H1 (cell line): ENCODE measurements around the gene MAGI2. TPM values are rescaled to one million over a fixed set of nuclear protein-coding genes. Genes with fewer than 3 reads are reported as not detected.

Source experiments
- CTCF ChIA-PET: fragments of 300-600 bp; sonication (Branson Sonifier 250); formaldehyde crosslinking; loops from one replicate; lab custom pipeline; 2021; ENCODE audit not compliant: partially characterized antibody; lab: Charles Lee
- POLR2A ChIA-PET: fragments of 300-600 bp; sonication (Branson Sonifier 250); formaldehyde crosslinking; loops from one replicate; lab custom pipeline; 2021; ENCODE audit warnings: inconsistent platforms; ENCODE audit not compliant: partially characterized antibody; lab: Charles Lee
- DNase-seq, 2 experiments: peaks; one replicate each; pipeline versions ENCODE4 v3.0.0 to v3.0.0-alpha.2; 2010 to 2022; ENCODE audit warnings: low spot score in 2 of 2, low read depth in 1 of 2, mixed read lengths in 1 of 2
- FAIRE-seq: peaks from 2 replicates; lab custom pipeline; 2011; peaks lifted over from hg19 to GRCh38; lab: Jason Lieb, UNC
- H2AFZ ChIP-seq: 2 replicates; pipeline ENCODE4 v1.8.1; 2012; ENCODE audit warnings: low read length, inconsistent platforms
- H2AK5ac ChIP-seq: 2 replicates; pipeline ENCODE4 v1.6.1; 2013; ENCODE audit warnings: low read depth, low read length
- H2BK120ac ChIP-seq: replicated peaks from 2 replicates; pipeline ENCODE3; 2013; ENCODE audit warnings: low read depth, low read length, inconsistent platforms
- H2BK12ac ChIP-seq: 2 replicates; pipeline ENCODE4 v1.6.1; 2013; ENCODE audit warnings: low read depth, low read length
- H2BK15ac ChIP-seq: 2 replicates; pipeline ENCODE4 v1.6.1; 2013; ENCODE audit warnings: low read length
- H2BK20ac ChIP-seq: 2 replicates; pipeline ENCODE4 v1.6.1; 2013; ENCODE audit warnings: low read length
- H2BK5ac ChIP-seq: 2 replicates; pipeline ENCODE4 v1.6.1; 2013; ENCODE audit warnings: low read depth, low read length
- H3K14ac ChIP-seq: 2 replicates; pipeline ENCODE4 v1.6.1; 2013; ENCODE audit warnings: inconsistent platforms; ENCODE audit not compliant: insufficient read length
- H3K18ac ChIP-seq: 2 replicates; pipeline ENCODE4 v1.6.1; 2013; ENCODE audit warnings: low read length; ENCODE audit errors: extremely low read depth
- H3K23ac ChIP-seq: 2 replicates; pipeline ENCODE4 v1.6.1; 2013; ENCODE audit warnings: inconsistent platforms; ENCODE audit not compliant: insufficient read length
- H3K23me2 ChIP-seq: 2 replicates; pipeline ENCODE4 v1.6.1; 2013; ENCODE audit warnings: low read depth, low read length
- H3K27ac ChIP-seq: 2 replicates; pipeline ENCODE4 v1.6.1; 2011; ENCODE audit warnings: low read depth, low read length, inconsistent platforms
- H3K27me3 ChIP-seq, 4 experiments: replicated peaks in 1 of 4; 1 replicate in 1 of 4; 2 replicates in 3 of 4; pipeline versions ENCODE4 v1.6.1 to v1.8.1; 2011 to 2013; ENCODE audit warnings: low read length in 3 of 4, mild to moderate bottlenecking in 3 of 4, inconsistent platforms in 2 of 4, mixed read lengths in 2 of 4, moderate library complexity in 1 of 4; ENCODE audit not compliant: control insufficient read depth in 3 of 4, insufficient read depth in 3 of 4; ENCODE audit errors: extremely low read depth in 1 of 4
- H3K36me3 ChIP-seq, 4 experiments: 2 replicates each; pipeline versions ENCODE4 v1.6.1 to v1.8.1; 2011 to 2013; ENCODE audit warnings: mild to moderate bottlenecking in 4 of 4, low read length in 3 of 4, moderate library complexity in 2 of 4, control low read depth in 1 of 4, inconsistent platforms in 1 of 4; ENCODE audit not compliant: insufficient read depth in 4 of 4, control insufficient read depth in 2 of 4
- H3K4ac ChIP-seq: replicated peaks from 2 replicates; pipeline ENCODE3; 2013; ENCODE audit warnings: low read length, low read depth, mixed read lengths, inconsistent platforms; ENCODE audit not compliant: insufficient read length
- H3K4me1 ChIP-seq, 4 experiments: replicated peaks in 1 of 4; 1 replicate in 1 of 4; 2 replicates in 3 of 4; pipeline versions ENCODE4 v1.6.1 to v1.8.1; 2011 to 2013; ENCODE audit warnings: low read length in 3 of 4, inconsistent platforms in 2 of 4, mixed read lengths in 1 of 4; ENCODE audit not compliant: insufficient read depth in 4 of 4, control insufficient read depth in 3 of 4
- H3K4me2 ChIP-seq, 2 experiments: 2 replicates each; pipeline versions ENCODE4 v1.6.1 to v1.8.1; 2011 to 2013; ENCODE audit warnings: low read depth in 2 of 2, low read length in 2 of 2, control low read depth in 1 of 2, inconsistent platforms in 1 of 2, mild to moderate bottlenecking in 1 of 2; ENCODE audit not compliant: insufficient read depth in 1 of 2
- H3K4me3 ChIP-seq, 4 experiments: fragments of 200-600, 300-600 bp in 1 of 4; sonication (generic), shearing (Covaris generic), sonication (Bioruptor Twin) in 1 of 4; 2 replicates each; pipeline versions ENCODE4 v1.5.1 to v1.8.1; 2011 to 2016; ENCODE audit warnings: low read length in 4 of 4, low read depth in 3 of 4, control low read depth in 2 of 4, inconsistent platforms in 2 of 4, mild to moderate bottlenecking in 2 of 4, mixed read lengths in 1 of 4, moderate library complexity in 1 of 4; ENCODE audit not compliant: insufficient read depth in 2 of 4; ENCODE audit errors: extremely low read depth in 1 of 4
- H3K56ac ChIP-seq: replicated peaks from 2 replicates; pipeline ENCODE3; 2013; ENCODE audit warnings: low read depth, mild to moderate bottlenecking, mixed read lengths, low read length, inconsistent platforms; ENCODE audit not compliant: insufficient read length
- H3K79me1 ChIP-seq: 2 replicates; pipeline ENCODE4 v1.6.1; 2013; ENCODE audit warnings: low read depth, low read length, control low read depth
- H3K79me2 ChIP-seq, 2 experiments: 2 replicates each; pipeline versions ENCODE4 v1.6.1 to v1.8.1; 2012 to 2013; ENCODE audit warnings: low read length in 2 of 2, mild to moderate bottlenecking in 2 of 2, inconsistent platforms in 1 of 2; ENCODE audit not compliant: insufficient read depth in 2 of 2, control insufficient read depth in 1 of 2
- H3K9ac ChIP-seq, 4 experiments: replicated peaks in 1 of 4; 1 replicate in 1 of 4; 2 replicates in 3 of 4; pipeline versions ENCODE4 v1.6.1 to v1.8.1; 2011 to 2013; ENCODE audit warnings: low read depth in 3 of 4, low read length in 3 of 4, control low read depth in 2 of 4, mild to moderate bottlenecking in 2 of 4, moderate library complexity in 2 of 4, inconsistent platforms in 1 of 4; ENCODE audit errors: extremely low read depth in 1 of 4
- H3K9me3 ChIP-seq, 2 experiments: 2 replicates each; pipeline versions ENCODE4 v1.6.1 to v1.8.1; 2012 to 2013; ENCODE audit warnings: mild to moderate bottlenecking in 2 of 2, moderate library complexity in 2 of 2, control low read depth in 1 of 2, inconsistent platforms in 1 of 2, low read depth in 1 of 2, low read length in 1 of 2, mixed read lengths in 1 of 2; ENCODE audit not compliant: insufficient read depth in 2 of 2
- H4K20me1 ChIP-seq, 2 experiments: replicated peaks in 1 of 2; 2 replicates each; pipeline versions ENCODE3 to v1.8.1; 2011 to 2013; ENCODE audit warnings: inconsistent platforms in 2 of 2, low read length in 2 of 2, mild to moderate bottlenecking in 1 of 2; ENCODE audit not compliant: insufficient read depth in 2 of 2, control insufficient read depth in 1 of 2
- H4K5ac ChIP-seq: 2 replicates; pipeline ENCODE4 v1.6.1; 2013; ENCODE audit warnings: low read length, low read depth, mixed read lengths, inconsistent platforms; ENCODE audit not compliant: insufficient read length
- H4K8ac ChIP-seq: 2 replicates; pipeline ENCODE4 v1.8.0; 2013; ENCODE audit warnings: mild to moderate bottlenecking, moderate library complexity, low read length, inconsistent platforms; ENCODE audit not compliant: insufficient read depth; ENCODE audit errors: extremely low read depth
- H4K91ac ChIP-seq: replicated peaks from 2 replicates; pipeline ENCODE3; 2013; ENCODE audit warnings: low read length, mixed read lengths, inconsistent platforms; ENCODE audit not compliant: insufficient read length
- CHD1 ChIP-seq: IDR thresholded peaks from 2 replicates; pipeline ENCODE4 v1.6.1; 2012; ENCODE audit warnings: low read depth, low read length, improper control_type of control experiment
- GABPA ChIP-seq: IDR thresholded peaks from 2 replicates; pipeline ENCODE4 v1.6.1; 2011; ENCODE audit warnings: mild to moderate bottlenecking, low read length, moderate library complexity, borderline replicate concordance; ENCODE audit not compliant: insufficient read depth
- WGBS, 2 experiments: shearing (Covaris generic) in 1 of 2; methylation state at CpG; one replicate each; pipeline versions ENCODE4 v1.1.6 to v1.1.7; 2013 to 2015; ENCODE audit warnings: low lambda C conversion rate in 2 of 2, mixed read lengths in 2 of 2, inconsistent platforms in 1 of 2, low coverage in 1 of 2, missing lambda C conversion rate in 1 of 2; ENCODE audit not compliant: insufficient replicate concordance in 2 of 2, insufficient coverage in 1 of 2, insufficient read length in 1 of 2; ENCODE audit errors: extremely low coverage in 1 of 2, missing lambda C conversion rate in 1 of 2; 5-methylcytosine and 5-hydroxymethylcytosine counted together
- polyA plus RNA-seq, 7 experiments: library from polyadenylated mRNA; depleted of rRNA in 3 of 7; stranded (reverse) in 5 of 7; unstranded in 2 of 7; fragments of >200 nt in 5 of 7; fragments of 200-250 nt in 2 of 7; gene quantifications; 1 replicate in 5 of 7; 2 replicates in 1 of 7; 4 replicates in 1 of 7; pipeline versions ENCODE4 v1.2.1 to v1.2.3, GENCODE V29; 2011 to 2013; ENCODE audit warnings: missing spikeins in 2 of 7, mixed read lengths in 2 of 7
- total RNA-seq: library from RNA; stranded (reverse); fragmentation: NEBNext Ultra II Directional; extraction: Animal tissue kit (Norgen Biotek cat#: 25700); gene quantifications from 2 replicates; pipeline ENCODE4 v1.2.1, GENCODE V29; 2021

MAGI2 gene
- total and polyA plus RNA-seq, 2 of the 8 experiments (the other 6 are each of a cell fraction or from before 2014, with no cell fraction given) = 6.0 to 27.3 TPM

- H3K36me3 ChIP-seq = no peaks in the 10 kb centered on the region; a peak in 1 of 8 replicates
- no peak overlapping the region for H2AK5ac ChIP-seq
- no peaks in the 10 kb centered on the region for H4K20me1 ChIP-seq
- no peak overlapping the region for H3K27ac ChIP-seq
- H4K91ac ChIP-seq = no peak overlapping the region
- no peaks in the 10 kb centered on the region for H3K23me2 ChIP-seq
- no peak overlapping the region for H2AFZ ChIP-seq
- H2BK20ac ChIP-seq = no peak overlapping the region
- no peaks in the 10 kb centered on the region for H3K27me3 ChIP-seq
- H3K14ac ChIP-seq = no peak overlapping the region
- no peak for DNase-seq
- H3K18ac ChIP-seq = no peak overlapping the region
- no peak overlapping the region for H3K4me3 ChIP-seq
- H3K9ac ChIP-seq = no peak overlapping the region
- no peak overlapping the region for H2BK5ac ChIP-seq
- H3K79me2 ChIP-seq = no peaks in the 10 kb centered on the region
- no peak overlapping the region for H2BK12ac ChIP-seq
- POLR2A ChIA-PET = interaction anchor here (0.9 kb wide), 1 partner anchor 43 kb away, joined by 3 read pairs; no protein-coding TSS in a partner anchor
- no peak overlapping the region for H3K4me2 ChIP-seq
- TF ChIP-seq CHD1 (no peak), GABPA (no peak)
- H4K8ac ChIP-seq = no peak overlapping the region
- 85% methylated on average over 2 of the region's 2 CpGs; no CpG with 5 or more reads in 1 of the 2 experiments for WGBS, 2 experiments
- no peak overlapping the region for H2BK15ac ChIP-seq
- CTCF ChIA-PET = no interaction called here
- no peaks in the 10 kb centered on the region for H3K9me3 ChIP-seq
- H3K4me1 ChIP-seq = no peaks in the 10 kb centered on the region
- H3K79me1 ChIP-seq = no peaks in the 10 kb centered on the region
- no peak overlapping the region for H3K56ac ChIP-seq
- H4K5ac ChIP-seq = no peak overlapping the region
- no peak overlapping the region for H3K23ac ChIP-seq
- H2BK120ac ChIP-seq = no peak overlapping the region
- FAIRE-seq = no peak
- H3K4ac ChIP-seq = no peak overlapping the region
Observed at GRCh38 chr7:78261302-78261701, 1192.2 kb downstream of the MAGI2 start.
